SK-N-SH (cell line): ENCODE data around the gene CLCC1.

ENCODE experiments used
- EZH2phosphoT487 ChIP-seq: fragments of 200-600 bp; sonication (generic); IDR thresholded peaks from 2 replicates; pipeline ENCODE4 v1.6.1; 2017; ENCODE audit warnings: low read depth, mixed run types, mild to moderate bottlenecking, antibody characterized with exemption, moderate library complexity, borderline replicate concordance
- MXI1 ChIP-seq: IDR thresholded peaks from 2 replicates; pipeline ENCODE4 v1.6.1; 2012; ENCODE audit warnings: mild to moderate bottlenecking, low read depth, low read length, improper control_type of control experiment
- TF ChIP-seq, protein P1 (sequence below): fragments of 200-600 bp; sonication (generic); IDR thresholded peaks from 2 replicates; pipeline ENCODE4 v1.6.1; 2017; ENCODE audit warnings: antibody characterized with exemption, mild to moderate bottlenecking, moderate library complexity

DNA sequence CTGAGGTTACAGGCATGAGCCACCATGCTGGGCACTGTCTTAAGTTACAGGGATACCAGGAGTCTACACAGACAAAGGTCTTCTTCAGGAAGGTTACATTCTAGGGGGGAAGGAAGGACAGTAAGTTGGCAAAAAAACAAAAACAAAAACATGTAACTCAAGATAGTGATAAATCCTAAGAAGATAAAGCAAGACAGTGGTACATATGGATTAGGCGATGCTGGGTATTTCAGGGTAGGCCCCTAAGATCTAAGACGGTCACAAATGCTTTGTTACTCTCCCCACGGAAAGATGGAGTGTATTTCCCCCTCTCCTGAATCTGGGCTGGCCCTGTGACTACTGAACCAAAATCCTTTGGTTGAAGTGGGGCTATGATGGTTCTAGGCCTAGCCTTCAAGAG, 8.2 kb downstream of the CLCC1 start:
- no peak for TF ChIP-seq EZH2phosphoT487
- TF ChIP-seq, protein P1, sequence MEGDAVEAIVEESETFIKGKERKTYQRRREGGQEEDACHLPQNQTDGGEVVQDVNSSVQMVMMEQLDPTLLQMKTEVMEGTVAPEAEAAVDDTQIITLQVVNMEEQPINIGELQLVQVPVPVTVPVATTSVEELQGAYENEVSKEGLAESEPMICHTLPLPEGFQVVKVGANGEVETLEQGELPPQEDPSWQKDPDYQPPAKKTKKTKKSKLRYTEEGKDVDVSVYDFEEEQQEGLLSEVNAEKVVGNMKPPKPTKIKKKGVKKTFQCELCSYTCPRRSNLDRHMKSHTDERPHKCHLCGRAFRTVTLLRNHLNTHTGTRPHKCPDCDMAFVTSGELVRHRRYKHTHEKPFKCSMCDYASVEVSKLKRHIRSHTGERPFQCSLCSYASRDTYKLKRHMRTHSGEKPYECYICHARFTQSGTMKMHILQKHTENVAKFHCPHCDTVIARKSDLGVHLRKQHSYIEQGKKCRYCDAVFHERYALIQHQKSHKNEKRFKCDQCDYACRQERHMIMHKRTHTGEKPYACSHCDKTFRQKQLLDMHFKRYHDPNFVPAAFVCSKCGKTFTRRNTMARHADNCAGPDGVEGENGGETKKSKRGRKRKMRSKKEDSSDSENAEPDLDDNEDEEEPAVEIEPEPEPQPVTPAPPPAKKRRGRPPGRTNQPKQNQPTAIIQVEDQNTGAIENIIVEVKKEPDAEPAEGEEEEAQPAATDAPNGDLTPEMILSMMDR: no peak
- TF ChIP-seq MXI1: no peak
